Measurements from ENCODE around the gene KMT2A.
A peak's percentile ranks its signal among the peaks of the same experiment; 100 is the strongest.
"Not testable (repeated sequence)": the region's sequence is repeated elsewhere in the genome, so short reads cannot be mapped to it uniquely, and the experiment has no call there.

Gene KMT2A

GRCh38 chr11:118533769-118534729 is 97.8 kb downstream of the KMT2A start:
- no peak for DNase-seq

DNA sequence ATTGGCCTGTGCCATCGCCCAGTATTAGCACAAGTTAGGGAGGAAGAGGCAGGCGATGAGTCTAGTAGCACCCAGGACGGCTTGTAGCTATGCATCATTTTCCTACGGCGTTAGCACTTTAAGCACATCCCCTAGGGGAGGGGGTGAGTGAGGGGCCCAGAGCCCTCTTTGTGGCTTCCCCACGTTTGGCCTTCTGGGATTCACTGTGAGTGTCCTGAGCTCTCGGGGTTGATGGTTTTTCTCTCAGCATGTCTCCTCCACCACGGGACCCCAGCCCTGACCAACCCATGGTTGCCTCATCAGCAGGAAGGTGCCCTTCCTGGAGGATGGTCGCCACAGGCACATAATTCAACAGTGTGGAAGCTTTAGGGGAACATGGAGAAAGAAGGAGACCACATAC is 99.0 kb downstream of the KMT2A start:
- DNase-seq: no peak

GRCh38 chr11:118536726-118537125 is 100.4 kb downstream of the KMT2A start:
- DNase-seq: no peak

DNA sequence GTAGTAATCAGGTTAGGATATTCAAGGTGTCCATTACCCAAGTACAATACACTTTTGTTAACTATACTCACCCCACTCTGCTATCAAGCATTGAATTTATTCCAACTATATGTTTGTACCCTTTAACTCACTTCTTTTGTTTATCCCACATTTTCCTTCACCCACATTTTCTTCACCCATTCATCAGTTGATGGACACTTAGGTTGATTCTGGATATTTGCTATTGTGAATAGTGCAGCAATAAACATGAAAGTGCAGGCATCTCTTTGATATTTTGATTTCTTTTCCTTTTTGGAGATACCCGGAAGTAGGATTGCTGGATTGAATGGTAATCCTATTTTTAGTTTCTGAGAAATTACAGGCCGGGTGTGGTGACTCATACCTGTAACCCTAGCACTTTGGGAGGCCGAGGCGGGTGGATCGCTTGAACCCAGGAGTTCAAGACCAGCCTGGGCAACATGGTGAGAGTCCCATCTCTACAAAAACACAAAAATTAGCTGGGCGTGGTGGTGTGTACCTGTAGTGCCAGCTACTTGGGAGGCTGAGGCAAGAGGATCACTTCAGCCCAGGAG is 101.2 kb downstream of the KMT2A start:
- no peak for DNase-seq

DNA sequence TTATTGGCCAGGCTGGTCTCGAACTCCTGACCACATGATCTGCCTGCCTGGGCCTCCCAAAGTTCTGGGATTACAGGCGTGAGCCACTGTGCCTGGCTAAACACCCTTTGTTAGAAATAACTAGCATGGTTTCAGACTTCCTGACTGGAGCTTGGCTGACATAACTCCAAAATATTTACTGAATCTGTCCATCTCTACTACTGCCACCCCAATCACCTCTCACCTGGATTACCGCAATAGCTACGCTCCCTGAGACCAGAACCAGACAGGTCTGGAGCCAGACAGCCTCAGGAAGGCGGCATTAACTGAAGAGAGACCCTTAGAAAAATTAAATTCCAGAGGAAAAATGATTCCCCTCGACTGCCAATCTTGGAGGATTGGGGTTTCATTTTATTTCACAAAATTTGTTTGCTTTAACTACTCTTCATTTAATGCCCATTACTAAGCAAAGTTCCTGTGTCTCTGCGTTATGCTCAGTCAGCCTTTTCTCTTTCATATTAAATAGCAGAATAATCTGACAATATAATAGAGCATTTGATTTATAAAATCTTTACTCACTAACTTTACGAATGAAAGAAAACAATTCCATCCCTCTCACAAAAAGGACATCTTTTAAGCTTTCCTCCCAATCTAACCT is 107.8 kb downstream of the KMT2A start:
- DNase-seq: no peak

- DNase-seq: no peak
Measured at GRCh38 chr11:118544647-118545010, 108.3 kb downstream of the KMT2A start.

DNA sequence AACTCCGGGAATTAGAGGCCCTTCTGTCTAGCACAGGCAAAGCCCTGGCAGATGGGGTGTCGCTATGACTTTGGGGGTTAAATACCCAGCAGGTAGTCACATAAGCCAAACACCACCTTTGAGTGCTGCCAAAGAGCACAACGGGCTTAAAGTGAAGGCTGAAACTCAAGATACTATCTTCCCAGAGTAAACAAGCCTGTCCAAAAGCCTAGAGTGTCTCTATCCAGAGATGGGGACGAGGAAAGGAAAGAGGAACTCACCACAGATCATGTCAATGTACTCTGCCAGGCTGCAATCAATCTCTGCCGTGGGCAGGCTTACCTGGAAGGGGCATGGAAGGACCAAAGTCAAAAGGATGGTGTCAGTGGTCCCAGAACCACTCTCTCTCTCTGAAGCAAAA is 109.2 kb downstream of the KMT2A start:
- no peak for DNase-seq

DNA sequence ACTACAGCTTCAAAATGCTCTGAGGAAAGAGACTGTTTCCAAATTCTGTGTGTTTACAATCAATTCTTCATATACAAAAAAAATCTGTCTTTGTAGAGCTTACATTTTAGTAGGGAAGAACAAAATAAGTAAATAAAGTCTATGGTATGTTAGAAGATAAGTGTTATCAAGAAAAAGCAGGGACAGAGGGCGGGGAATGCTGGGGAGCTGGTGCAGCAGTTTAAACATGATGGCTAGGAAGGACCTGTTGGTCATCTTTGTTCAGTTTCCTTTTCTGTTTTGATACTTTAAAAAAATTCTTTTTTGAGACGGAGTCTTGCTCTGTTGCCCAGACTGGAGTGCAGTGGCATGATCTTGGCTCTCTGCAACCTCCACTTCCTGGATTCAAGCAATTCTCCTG is 110.8 kb downstream of the KMT2A start:
- no peak for DNase-seq

GRCh38 chr11:118552341-118552740 is 116.0 kb downstream of the KMT2A start:
- DNase-seq: no peak

DNA sequence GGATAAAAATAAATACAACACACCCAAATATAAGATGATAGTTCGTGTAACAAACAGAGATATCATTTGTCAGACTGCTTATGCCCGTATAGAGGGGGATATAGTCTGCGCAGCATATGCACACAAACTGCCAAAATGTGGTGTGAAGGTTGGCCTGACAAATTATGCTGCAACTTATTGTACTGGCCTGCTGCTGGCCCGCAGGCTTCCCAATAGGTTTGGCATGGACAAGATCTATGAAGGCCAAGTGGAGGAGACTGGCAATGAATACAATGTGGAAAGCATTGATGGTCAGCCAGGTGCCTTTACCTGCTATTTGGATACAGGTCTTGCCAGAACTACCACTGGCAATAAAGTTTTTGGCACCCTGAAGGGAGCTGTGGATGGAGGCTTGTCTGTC is 124.5 kb downstream of the KMT2A start:
- no peak for DNase-seq

- no peak for DNase-seq
Measured at GRCh38 chr11:118565051-118565450, 128.8 kb downstream of the KMT2A start.

GRCh38 chr11:118569670-118570069 is 133.4 kb downstream of the KMT2A start:
- no peak for DNase-seq

- DNase-seq: no peak
Measured at GRCh38 chr11:118570787-118571186, 134.5 kb downstream of the KMT2A start.

GRCh38 chr11:118571701-118572060 is 135.4 kb downstream of the KMT2A start:
- not testable (repeated sequence) for DNase-seq

- DNase-seq: peak; percentile 85
Measured at GRCh38 chr11:118572061-118572980, 136.0 kb downstream of the KMT2A start, which contains the start of gene ARCN1. Gene ARCN1 (plus strand): TSS chr11:118572409. CDS start chr11:118572548, 139 bp downstream.

DNA sequence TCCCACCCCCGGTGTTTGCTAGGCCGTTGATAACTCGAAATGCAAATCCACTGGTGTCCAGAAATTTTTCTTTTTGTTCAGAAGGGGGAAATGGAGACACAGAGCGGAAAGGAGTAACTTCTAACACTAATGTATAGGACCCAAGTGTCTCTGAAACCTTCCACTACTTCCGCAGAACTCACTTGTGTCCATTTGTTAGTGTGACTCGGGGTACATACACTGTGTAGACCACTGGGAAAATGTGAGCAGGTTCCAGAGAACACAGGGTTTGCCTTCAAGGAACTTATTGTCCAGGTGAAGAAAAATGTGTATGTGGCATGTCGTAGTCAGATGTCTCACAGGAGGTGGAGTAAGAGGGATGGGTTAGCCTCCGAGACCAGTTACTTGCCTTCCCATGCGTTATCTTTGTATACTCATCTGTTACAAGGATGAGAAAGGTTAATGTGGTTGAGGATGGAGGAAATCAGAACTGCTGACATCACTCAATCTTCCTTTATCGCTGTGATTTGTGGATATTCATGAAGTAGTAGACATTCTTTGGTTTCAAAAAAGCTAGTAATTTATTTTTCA is 136.8 kb downstream of the KMT2A start:
- peak; percentile 36 for DNase-seq

- DNase-seq: no peak
Measured at GRCh38 chr11:118574636-118575035, 138.3 kb downstream of the KMT2A start.

Measured in DMS79 treated with DMSO at 0.1 percent for 48 hours (cell line).